ENCODE measurements around the gene PREPL.

The PREPL gene

GRCh38 chr2:44286884-44287638 lies 74.2 kb downstream of the PREPL start:
- DNase-seq (ENCODE audit: insufficient read length, low spot score) (no peak), FAIRE-seq (no peak)

GRCh38 chr2:44286119-44286883 lies 75.0 kb downstream of the PREPL start:
- no peak for TF ChIP-seq CTCF (IDR thresholded peaks at IDR 0.05; ENCODE audit: insufficient read depth, missing control alignments)
- no peak for DNase-seq (ENCODE audit: insufficient read length, low spot score)
- FAIRE-seq: no peak

More at GRCh38 chr2:44286884-44287638, 74.2 kb downstream of the PREPL start:
- TF ChIP-seq CTCF (IDR thresholded peaks at IDR 0.05; ENCODE audit: insufficient read depth, missing control alignments): no peak

- DNase-seq (ENCODE audit: insufficient read length, low spot score): no peak
- FAIRE-seq: no peak
- TF ChIP-seq CTCF (IDR thresholded peaks at IDR 0.05; ENCODE audit: insufficient read depth, missing control alignments): no peak
These were observed 76.1 kb downstream of the PREPL start for GRCh38 chr2:44285174-44285573.

GRCh38 chr2:44283116-44283666 lies 78.1 kb downstream of the PREPL start:
- no peak for FAIRE-seq
- TF ChIP-seq CTCF (IDR thresholded peaks at IDR 0.05; ENCODE audit: insufficient read depth, missing control alignments): no peak
- DNase-seq (ENCODE audit: insufficient read length, low spot score): no peak

GRCh38 chr2:44280869-44281268 lies 80.4 kb downstream of the PREPL start:
- DNase-seq (ENCODE audit: insufficient read length, low spot score) (no peak), FAIRE-seq (no peak)
- TF ChIP-seq CTCF (IDR thresholded peaks at IDR 0.05; ENCODE audit: insufficient read depth, missing control alignments): no peak

GRCh38 chr2:44277541-44277940 lies 83.8 kb downstream of the PREPL start:
- FAIRE-seq (no peak), DNase-seq (ENCODE audit: insufficient read length, low spot score) (no peak)
- TF ChIP-seq CTCF (IDR thresholded peaks at IDR 0.05; ENCODE audit: insufficient read depth, missing control alignments): no peak

Measured in D721Med (cell line).